Body of pancreas (tissue), 4 donors: ENCODE results near the gene TOP3A.

Source experiments
- POLR2A ChIP-seq, 3 donors: fragments of 450-650 bp; IDR thresholded peaks; one replicate each; pipeline ENCODE4 v1.6.1; 2016; ENCODE audit warnings: antibody characterized with exemption in 3 of 3, mild to moderate bottlenecking in 2 of 3
- TF ChIP-seq, protein P1 (sequence below), 7 experiments: fragments of 450-650 bp in 4 of 7; fragments of 200-600 bp in 3 of 7; sonication (generic) in 3 of 7; IDR thresholded peaks; one replicate each; pipeline ENCODE4 v1.5.1; 2016 to 2019; ENCODE audit warnings: antibody characterized with exemption in 7 of 7

DNA sequence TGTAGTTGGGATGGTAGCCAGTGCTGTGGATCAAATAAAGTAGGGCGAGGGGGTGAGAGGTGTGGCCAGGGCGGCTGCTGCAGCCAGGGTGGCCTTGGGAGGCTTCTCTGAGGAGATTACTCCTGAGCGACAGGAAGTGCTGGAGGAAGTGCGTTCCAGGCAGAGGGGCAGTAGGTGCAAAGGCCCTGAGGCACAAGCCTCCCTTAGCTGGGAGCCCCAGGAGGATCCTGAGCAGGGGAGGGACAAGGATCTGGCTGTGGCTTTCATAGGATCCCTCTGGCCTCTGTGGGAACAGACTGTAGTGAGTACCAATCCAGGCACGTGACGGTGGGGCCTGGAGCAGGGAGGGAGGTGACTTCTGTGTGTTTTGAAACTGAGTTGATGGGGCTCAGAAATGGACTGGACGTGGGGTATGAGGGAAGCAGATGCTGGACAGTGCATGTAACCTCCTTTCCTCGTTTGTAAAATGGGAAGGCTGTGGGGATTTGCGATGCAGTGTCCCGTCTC is 86.6 kb downstream of the TOP3A start:
- TF ChIP-seq, protein P1, sequence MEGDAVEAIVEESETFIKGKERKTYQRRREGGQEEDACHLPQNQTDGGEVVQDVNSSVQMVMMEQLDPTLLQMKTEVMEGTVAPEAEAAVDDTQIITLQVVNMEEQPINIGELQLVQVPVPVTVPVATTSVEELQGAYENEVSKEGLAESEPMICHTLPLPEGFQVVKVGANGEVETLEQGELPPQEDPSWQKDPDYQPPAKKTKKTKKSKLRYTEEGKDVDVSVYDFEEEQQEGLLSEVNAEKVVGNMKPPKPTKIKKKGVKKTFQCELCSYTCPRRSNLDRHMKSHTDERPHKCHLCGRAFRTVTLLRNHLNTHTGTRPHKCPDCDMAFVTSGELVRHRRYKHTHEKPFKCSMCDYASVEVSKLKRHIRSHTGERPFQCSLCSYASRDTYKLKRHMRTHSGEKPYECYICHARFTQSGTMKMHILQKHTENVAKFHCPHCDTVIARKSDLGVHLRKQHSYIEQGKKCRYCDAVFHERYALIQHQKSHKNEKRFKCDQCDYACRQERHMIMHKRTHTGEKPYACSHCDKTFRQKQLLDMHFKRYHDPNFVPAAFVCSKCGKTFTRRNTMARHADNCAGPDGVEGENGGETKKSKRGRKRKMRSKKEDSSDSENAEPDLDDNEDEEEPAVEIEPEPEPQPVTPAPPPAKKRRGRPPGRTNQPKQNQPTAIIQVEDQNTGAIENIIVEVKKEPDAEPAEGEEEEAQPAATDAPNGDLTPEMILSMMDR (IDR thresholded peaks at IDR 0.05): no peak
- TF ChIP-seq POLR2A (IDR thresholded peaks at IDR 0.05): no peak
